ENCODE data around the gene AIPL1.

DNA sequence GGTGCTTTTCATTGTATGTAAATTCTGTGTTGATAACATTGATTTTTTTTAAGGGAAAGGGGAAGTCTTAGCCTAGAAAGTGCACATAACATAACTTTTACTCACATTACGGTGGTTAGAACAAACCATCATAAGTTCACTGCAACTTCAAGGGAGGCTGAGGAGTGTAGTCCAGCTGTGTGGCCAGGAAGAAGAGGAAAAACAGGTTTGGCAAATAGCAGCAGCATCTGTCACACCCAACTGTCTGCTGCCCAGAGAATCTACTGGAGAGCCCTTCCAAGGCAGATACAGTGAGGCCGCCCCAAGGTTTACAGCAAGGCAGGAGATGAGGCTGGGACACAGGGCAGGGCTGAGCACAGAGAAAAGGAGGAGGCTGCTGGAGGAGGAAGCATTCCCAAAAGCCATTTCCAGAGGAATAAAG lies 60.6 kb downstream of the AIPL1 start:
- TF ChIP-seq CTCF (IDR thresholded peaks at IDR 0.05) (no peak), POLR2AphosphoS5 (IDR thresholded peaks at IDR 0.05) (no peak), POLR2A (IDR thresholded peaks at IDR 0.05) (no peak)
